ENCODE measurements around the gene IGFLR1.

Gene IGFLR1

GRCh38 chr19:35753634-35754369 is 11.6 kb upstream of the IGFLR1 start:
- no peak for TF ChIP-seq MAX (IDR thresholded peaks at IDR 0.05; ENCODE audit: low read depth, low read length)

GRCh38 chr19:35752746-35753350 is 10.6 kb upstream of the IGFLR1 start:
- TF ChIP-seq CTCF (IDR thresholded peaks at IDR 0.05; ENCODE audit: low read depth, low read length) (no peak), POLR2A (IDR thresholded peaks at IDR 0.05; ENCODE audit: extremely low read depth, insufficient read length) (no peak), MYC (IDR thresholded peaks at IDR 0.05; ENCODE audit: low read depth, low read length) (no peak), MAX (IDR thresholded peaks at IDR 0.05; ENCODE audit: low read depth, low read length) (no peak)
- no peak overlapping the region for H3K4me3 ChIP-seq (ENCODE audit: low read depth, low read length)
- DNase-seq (ENCODE audit: low read depth), result no peak

More at GRCh38 chr19:35753634-35754369, 11.6 kb upstream of the IGFLR1 start:
- no peak overlapping the region for H3K4me3 ChIP-seq (ENCODE audit: low read depth, low read length)
- DNase-seq (ENCODE audit: low read depth), result no peak

GRCh38 chr19:35751839-35752745 is 9.8 kb upstream of the IGFLR1 start:
- no peak overlapping the region for H3K4me3 ChIP-seq (ENCODE audit: low read depth, low read length)
- TF ChIP-seq MAX (IDR thresholded peaks at IDR 0.05; ENCODE audit: low read depth, low read length), result no peak
- no peak for TF ChIP-seq MYC (IDR thresholded peaks at IDR 0.05; ENCODE audit: low read depth, low read length)
- TF ChIP-seq POLR2A (IDR thresholded peaks at IDR 0.05; ENCODE audit: extremely low read depth, insufficient read length), result no peak
- TF ChIP-seq CTCF (IDR thresholded peaks at IDR 0.05; ENCODE audit: low read depth, low read length), result no peak
- DNase-seq (ENCODE audit: low read depth), result no peak

- TF ChIP-seq POLR2A (IDR thresholded peaks at IDR 0.05; ENCODE audit: extremely low read depth, insufficient read length), result no peak
- TF ChIP-seq MAX (IDR thresholded peaks at IDR 0.05; ENCODE audit: low read depth, low read length), result no peak
- TF ChIP-seq CTCF (IDR thresholded peaks at IDR 0.05; ENCODE audit: low read depth, low read length), result no peak
- H3K4me3 ChIP-seq (ENCODE audit: low read depth, low read length), result no peak overlapping the region
- no peak for DNase-seq (ENCODE audit: low read depth)
Measured at GRCh38 chr19:35750167-35750566, 7.9 kb upstream of the IGFLR1 start.

GRCh38 chr19:35748106-35749020 is 6.1 kb upstream of the IGFLR1 start, which contains the start of gene LIN37:
TSS of gene LIN37 (plus strand) at chr19:35748576. CDS start at chr19:35748725, 149 bp downstream.
- peak within 1 kb of the TSS; percentile 78 for H3K4me3 ChIP-seq (ENCODE audit: low read depth, low read length)
- TF ChIP-seq CTCF (IDR thresholded peaks at IDR 0.05; ENCODE audit: low read depth, low read length), result no peak
- peak; percentile 58; the same call in 1 of the 2 replicates for TF ChIP-seq MYC (IDR thresholded peaks at IDR 0.05; ENCODE audit: low read depth, low read length)
- no peak for TF ChIP-seq POLR2A (IDR thresholded peaks at IDR 0.05; ENCODE audit: extremely low read depth, insufficient read length)
- TF ChIP-seq MAX (IDR thresholded peaks at IDR 0.05; ENCODE audit: low read depth, low read length), result no peak
- peak; percentile 97 for DNase-seq (ENCODE audit: low read depth)

Data from NB4 (cell line).